Body of pancreas (tissue), 4 donors: Measurements from ENCODE around the gene NIPAL3.

Source experiments
- CTCF ChIP-seq, 7 experiments: fragments of 450-650 bp in 4 of 7; fragments of 200-600 bp in 3 of 7; sonication (generic) in 3 of 7; IDR thresholded peaks; one replicate each; pipeline ENCODE4 v1.5.1; 2016 to 2019; ENCODE audit warnings: antibody characterized with exemption in 7 of 7
- POLR2A ChIP-seq, 3 donors: fragments of 450-650 bp; IDR thresholded peaks; one replicate each; pipeline ENCODE4 v1.6.1; 2016; ENCODE audit warnings: antibody characterized with exemption in 3 of 3, mild to moderate bottlenecking in 2 of 3

DNA sequence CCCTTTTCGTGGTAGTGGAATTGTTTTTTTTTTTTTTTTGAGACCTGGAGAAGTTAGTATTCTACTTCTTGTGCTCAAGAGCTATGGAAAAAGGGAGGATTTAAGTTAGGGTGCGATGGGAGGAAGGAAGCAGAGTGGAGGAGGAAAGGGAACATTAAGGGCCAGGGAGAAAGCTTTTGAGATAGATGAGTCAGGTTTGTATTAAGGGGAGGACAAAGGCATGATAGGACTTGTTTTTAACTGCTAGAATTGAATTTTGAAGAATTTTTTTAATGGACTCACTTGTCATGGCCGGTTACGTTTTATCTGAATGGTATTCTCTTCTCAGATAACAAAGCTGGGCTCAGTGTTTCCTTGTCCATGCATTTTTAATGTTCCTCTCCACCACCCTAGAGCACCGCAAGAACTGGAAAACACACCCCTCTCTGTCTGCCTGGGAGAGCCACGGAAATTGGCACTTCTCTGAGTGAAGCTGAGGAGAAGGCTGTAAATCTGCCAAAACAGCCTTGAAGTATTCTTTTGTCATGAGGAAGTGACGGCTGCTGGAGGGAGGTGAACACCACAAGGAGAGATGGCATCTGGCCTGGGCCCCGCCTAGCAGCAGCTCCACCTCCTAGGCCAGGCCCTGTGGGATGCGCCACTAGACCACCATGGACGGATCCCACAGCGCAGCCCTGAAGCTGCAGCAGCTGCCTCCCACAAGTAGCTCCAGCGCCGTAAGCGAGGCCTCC lies 3.5 kb downstream of the NIPAL3 start:
- no peak for TF ChIP-seq CTCF (IDR thresholded peaks at IDR 0.05)
- no peak for TF ChIP-seq POLR2A (IDR thresholded peaks at IDR 0.05)
